Endothelial cell of umbilical vein (primary cell): ENCODE data around the gene DYNLT1. TPM values are rescaled to one million over a fixed set of nuclear protein-coding genes. Genes with fewer than 3 reads are reported as not detected.

Experiments used
- BruUV-seq: library from RNA; stranded (reverse); fragments of 400-500 nt; replicated peaks from 2 replicates; lab custom pipeline; 2021; lab: Mats Ljungman, UMichigan
- CTCF ChIA-PET: fragments of 300-600, 350-600 bp; sonication (Branson Sonifier 250); formaldehyde crosslinking; loops from one replicate; lab custom pipeline; 2021; ENCODE audit warnings: antibody characterized with exemption, inconsistent platforms; lab: Charles Lee
- POLR2A ChIA-PET: fragments of 300-600, 350-600 bp; sonication (Branson Sonifier 250); formaldehyde crosslinking; loops from one replicate; lab custom pipeline; 2021; ENCODE audit warnings: antibody characterized with exemption, inconsistent platforms; lab: Charles Lee
- DNase-seq: peaks from one replicate; pipeline ENCODE4 v3.0.0-alpha.2; 2011; ENCODE audit warnings: low read depth, low spot score
- FAIRE-seq: peaks from 2 replicates; lab custom pipeline; 2011; peaks lifted over from hg19 to GRCh38; lab: Jason Lieb, UNC
- H2AFZ ChIP-seq: 2 replicates; pipeline ENCODE4 v1.6.0; 2012; ENCODE audit warnings: low read depth, low read length, control low read depth, inconsistent platforms
- H3K27ac ChIP-seq: 2 replicates; pipeline ENCODE4 v1.5.1; 2011; ENCODE audit warnings: low read depth, mild to moderate bottlenecking, control low read depth, low read length, moderate library complexity; ENCODE audit not compliant: insufficient read depth
- H3K27me3 ChIP-seq, 2 experiments: 2 replicates each; pipeline versions ENCODE4 v1.6.0 to v1.6.1; 2011; ENCODE audit warnings: low read length in 2 of 2, mixed read lengths in 1 of 2; ENCODE audit not compliant: control insufficient read depth in 2 of 2, insufficient read depth in 2 of 2
- H3K36me3 ChIP-seq, 2 experiments: 2 replicates in 1 of 2; 3 replicates in 1 of 2; pipeline ENCODE4 v1.5.1; 2011; ENCODE audit warnings: low read length in 2 of 2, mild to moderate bottlenecking in 1 of 2, moderate library complexity in 1 of 2; ENCODE audit not compliant: control insufficient read depth in 2 of 2, insufficient read depth in 2 of 2; ENCODE audit errors: extremely low read depth in 1 of 2
- H3K4me1 ChIP-seq: 3 replicates; pipeline ENCODE4 v1.5.1; 2011; ENCODE audit warnings: mild to moderate bottlenecking, low read length; ENCODE audit not compliant: control insufficient read depth, insufficient read depth; ENCODE audit errors: extremely low read depth
- H3K4me2 ChIP-seq: 2 replicates; pipeline ENCODE4 v1.6.1; 2011; ENCODE audit warnings: low read length, control low read depth, mixed read lengths; ENCODE audit not compliant: insufficient read depth
- H3K4me3 ChIP-seq, 3 experiments: fragments of 200-600 bp in 1 of 3; sonication (generic), shearing (Covaris generic) in 1 of 3; replicated peaks in 1 of 3; 2 replicates each; pipeline ENCODE4 v1.5.1; 2011 to 2016; ENCODE audit warnings: control low read depth in 3 of 3, low read length in 3 of 3, mild to moderate bottlenecking in 2 of 3, inconsistent platforms in 1 of 3, low read depth in 1 of 3, moderate library complexity in 1 of 3; ENCODE audit not compliant: insufficient read depth in 1 of 3
- H3K79me2 ChIP-seq: 2 replicates; pipeline ENCODE4 v1.6.0; 2012; ENCODE audit warnings: low read length, inconsistent platforms; ENCODE audit not compliant: control insufficient read depth, insufficient read depth
- H3K9ac ChIP-seq: replicated peaks from 2 replicates; pipeline ENCODE3; 2011; ENCODE audit warnings: low read length, control low read depth; ENCODE audit not compliant: insufficient read depth; ENCODE audit errors: extremely low read depth
- H3K9me1 ChIP-seq: replicated peaks from 3 replicates; pipeline ENCODE4 v1.6.0; 2011; ENCODE audit warnings: mild to moderate bottlenecking, low read length; ENCODE audit not compliant: control insufficient read depth, insufficient read depth; ENCODE audit errors: extremely low read depth
- H3K9me3 ChIP-seq: replicated peaks from 2 replicates; pipeline ENCODE4 v1.5.1; 2012; ENCODE audit warnings: low read length, inconsistent platforms; ENCODE audit not compliant: control insufficient read depth, insufficient read depth
- H4K20me1 ChIP-seq: replicated peaks from 2 replicates; pipeline ENCODE3; 2011; ENCODE audit warnings: mild to moderate bottlenecking, low read length; ENCODE audit not compliant: control insufficient read depth, insufficient read depth; ENCODE audit errors: extremely low read depth
- EZH2 ChIP-seq: IDR thresholded peaks from 2 replicates; pipeline ENCODE4 v1.6.1; 2012; ENCODE audit warnings: borderline replicate concordance, low read depth, mild to moderate bottlenecking, moderate library complexity, low read length, inconsistent platforms; ENCODE audit not compliant: severe bottlenecking
- FOS ChIP-seq: IDR thresholded peaks from 2 replicates; pipeline ENCODE4 v1.6.1; 2011; ENCODE audit warnings: mild to moderate bottlenecking, low read length, moderate library complexity, borderline replicate concordance; ENCODE audit not compliant: insufficient read depth
- GATA2 ChIP-seq: IDR thresholded peaks from 2 replicates; pipeline ENCODE4 v1.7.0; 2011; ENCODE audit warnings: low read depth, mild to moderate bottlenecking, moderate library complexity, mixed read lengths, low read length; ENCODE audit not compliant: insufficient read length, insufficient read depth
- JUN ChIP-seq: IDR thresholded peaks from 2 replicates; pipeline ENCODE4 v1.6.1; 2011; ENCODE audit warnings: borderline replicate concordance, low read depth; ENCODE audit not compliant: insufficient read length, insufficient read depth
- MYC ChIP-seq: IDR thresholded peaks from one replicate; pipeline ENCODE4 v1.6.1; 2011; ENCODE audit warnings: mild to moderate bottlenecking, low read depth, low read length
- dilution Hi-C: fragments of 300-500 bp; cut with MboI; formaldehyde crosslinking; loops from one replicate; pipeline ENCODE4 v1.15.0; 2019; ENCODE audit warnings: low sequenced_read_pairs; ENCODE audit not compliant: extremely low pct_ligation_motif_present
- intact Hi-C: fragments of 100-400 bp; cut with micrococcal nuclease; formaldehyde crosslinking; loops from one replicate; pipeline ENCODE4 v1.10.0; 2022
- polyA plus RNA-seq, 4 experiments: library from polyadenylated mRNA; depleted of rRNA in 3 of 4; stranded (reverse) in 3 of 4; unstranded in 1 of 4; fragments of >200 nt; gene quantifications; 2 replicates each; pipeline versions ENCODE4 v1.2.1 to v1.2.3, GENCODE V29; 2011 to 2012; ENCODE audit warnings: missing spikeins in 1 of 4
- total RNA-seq: library from RNA; stranded (reverse); gene quantifications from 2 replicates; pipeline ENCODE4 v1.2.3, GENCODE V29; 2021
- TF ChIP-seq, protein P1 (sequence below), 2 donors: IDR thresholded peaks; 1 replicate in 1 of 2; 2 replicates in 1 of 2; pipeline ENCODE4 v1.5.1; 2011; ENCODE audit warnings: low read length in 2 of 2, mild to moderate bottlenecking in 2 of 2, moderate library complexity in 2 of 2, control low read depth in 1 of 2, inconsistent platforms in 1 of 2, low read depth in 1 of 2; ENCODE audit not compliant: insufficient read depth in 1 of 2; ENCODE audit errors: extremely low read depth in 1 of 2

The DYNLT1 gene
- total and polyA plus RNA-seq, 2 donors (not counting 3 experiments of a cell fraction or from before 2014, with no cell fraction given): 162 to 267 TPM

DNA sequence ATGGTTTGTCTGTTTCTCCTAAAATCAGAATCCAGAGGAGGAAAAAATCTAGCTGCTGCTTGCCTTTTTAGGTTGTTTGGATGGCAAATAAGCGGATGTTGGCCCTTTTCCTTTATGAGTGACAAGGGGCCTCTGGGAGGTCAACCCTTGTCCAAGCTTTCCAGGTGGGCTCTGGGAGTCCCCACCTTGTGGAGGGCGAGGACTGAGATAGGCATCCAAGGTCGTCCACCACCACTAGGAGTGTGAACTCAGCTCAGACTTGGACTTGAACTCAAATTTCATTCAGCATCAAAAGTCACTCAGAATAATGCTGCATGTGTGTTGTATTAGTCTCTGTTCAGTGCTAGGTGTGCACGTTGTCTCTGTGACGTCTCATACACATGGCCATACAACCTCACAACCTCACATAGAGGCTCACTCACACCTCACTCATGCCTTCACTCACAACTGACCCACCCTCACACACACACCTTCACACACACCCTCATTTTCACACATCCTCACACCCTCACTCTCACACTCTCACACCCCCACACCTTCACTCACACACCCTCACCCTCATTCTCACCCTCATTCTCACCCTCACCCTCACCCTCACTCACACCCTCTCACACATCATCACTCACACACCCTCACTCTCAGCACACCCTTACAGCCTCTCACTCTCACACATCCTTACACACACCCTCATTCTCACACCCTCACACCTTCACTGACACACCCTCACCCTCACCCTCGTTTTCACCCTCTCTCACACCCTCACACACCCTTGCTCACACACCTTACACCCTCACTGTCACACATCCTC, 18.0 kb downstream of the DYNLT1 start:
- dilution Hi-C loops (no loop called here), intact Hi-C loops (no loop called here)
- H3K4me1 ChIP-seq: peaks cover 16% of the 10 kb centered on the region
- ChIA-PET POLR2A (no interaction called here), CTCF (interaction anchor here (1.0 to 2.2 kb wide), 3 partner anchors 21 to 409 kb away, joined by 3 to 7 read pairs (median 6); no protein-coding TSS in a partner anchor)
- no peaks in the 10 kb centered on the region for H3K27me3 ChIP-seq
- TF ChIP-seq GATA2 (no peak), MYC (no peak), JUN (no peak), FOS (no peak), EZH2 (no peak)
- TF ChIP-seq, protein P1, sequence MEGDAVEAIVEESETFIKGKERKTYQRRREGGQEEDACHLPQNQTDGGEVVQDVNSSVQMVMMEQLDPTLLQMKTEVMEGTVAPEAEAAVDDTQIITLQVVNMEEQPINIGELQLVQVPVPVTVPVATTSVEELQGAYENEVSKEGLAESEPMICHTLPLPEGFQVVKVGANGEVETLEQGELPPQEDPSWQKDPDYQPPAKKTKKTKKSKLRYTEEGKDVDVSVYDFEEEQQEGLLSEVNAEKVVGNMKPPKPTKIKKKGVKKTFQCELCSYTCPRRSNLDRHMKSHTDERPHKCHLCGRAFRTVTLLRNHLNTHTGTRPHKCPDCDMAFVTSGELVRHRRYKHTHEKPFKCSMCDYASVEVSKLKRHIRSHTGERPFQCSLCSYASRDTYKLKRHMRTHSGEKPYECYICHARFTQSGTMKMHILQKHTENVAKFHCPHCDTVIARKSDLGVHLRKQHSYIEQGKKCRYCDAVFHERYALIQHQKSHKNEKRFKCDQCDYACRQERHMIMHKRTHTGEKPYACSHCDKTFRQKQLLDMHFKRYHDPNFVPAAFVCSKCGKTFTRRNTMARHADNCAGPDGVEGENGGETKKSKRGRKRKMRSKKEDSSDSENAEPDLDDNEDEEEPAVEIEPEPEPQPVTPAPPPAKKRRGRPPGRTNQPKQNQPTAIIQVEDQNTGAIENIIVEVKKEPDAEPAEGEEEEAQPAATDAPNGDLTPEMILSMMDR (IDR thresholded peaks at IDR 0.05; ENCODE audit: extremely low read depth in 1 of 2, insufficient read depth in 1 of 2, low read depth in 1 of 2, low read length in 2 of 2): no peak
- H2AFZ ChIP-seq: no peak overlapping the region
- no peak overlapping the region for H3K27ac ChIP-seq
- BruUV-seq: no TSS peak
- H3K9ac ChIP-seq: no peak overlapping the region
- H3K9me3 ChIP-seq: no peaks in the 10 kb centered on the region
- no peak overlapping the region for H3K4me3 ChIP-seq
- peaks cover 6 to 31% of the 10 kb centered on the region in 2 experiments for H3K36me3 ChIP-seq
- H4K20me1 ChIP-seq: no peaks in the 10 kb centered on the region
- FAIRE-seq: no peak
- H3K79me2 ChIP-seq: no peaks in the 10 kb centered on the region
- H3K9me1 ChIP-seq: no peaks in the 10 kb centered on the region
- no peak overlapping the region for H3K4me2 ChIP-seq
- DNase-seq: no peak
